Activated CD4-positive, alpha-beta T cell treated with anti-CD3 and anti-CD28 coated beads for 48 hours (primary cell): ENCODE data around the gene EIF2AK2.
"Not testable (repeated sequence)": the region's sequence is repeated elsewhere in the genome, so short reads cannot be mapped to it uniquely, and the experiment has no call there.

Experiments
- DNase-seq: peaks from one replicate; pipeline ENCODE4 v3.0.0-alpha.2; 2020

EIF2AK2 gene

GRCh38 chr2:37156857-37157714 is at the start of gene EIF2AK2:
Gene EIF2AK2 (minus strand): TSS chr2:37156980. CDS start chr2:37147806, 9,174 bp downstream.
- peak; percentile 88 for DNase-seq

DNA sequence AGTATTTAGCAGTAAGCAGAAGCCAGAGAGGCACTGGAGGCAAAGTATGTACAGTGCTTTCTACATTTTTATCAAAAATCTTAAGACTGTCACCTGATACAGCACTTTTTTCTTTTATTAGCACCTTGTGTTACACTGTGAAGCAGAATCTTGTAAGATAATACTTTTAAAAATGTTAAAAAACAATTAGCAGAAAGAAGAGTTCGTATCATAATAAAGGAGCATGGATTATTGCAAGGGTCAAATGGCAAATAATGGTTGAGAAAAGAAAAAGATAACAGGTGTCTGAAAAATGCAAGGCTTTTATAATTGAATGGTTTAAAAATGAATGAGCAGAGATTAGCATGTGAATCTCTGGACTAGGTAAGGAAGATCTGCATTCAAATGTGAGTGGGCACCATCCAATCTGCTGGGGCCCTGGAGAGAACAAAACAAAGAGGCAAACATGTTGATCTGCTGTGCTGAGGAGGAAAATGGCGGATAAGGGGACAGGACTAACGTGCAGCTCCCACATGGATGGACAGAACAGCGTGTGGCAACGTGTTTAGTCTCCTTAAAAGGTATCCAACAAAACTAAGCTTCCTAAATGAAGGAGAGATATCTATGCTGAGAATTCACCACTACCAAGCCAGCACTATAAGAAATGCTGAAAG is 49.0 kb upstream of the EIF2AK2 start:
- DNase-seq = no peak

GRCh38 chr2:37205071-37205661 is 48.4 kb upstream of the EIF2AK2 start:
- not testable (repeated sequence) for DNase-seq

GRCh38 chr2:37203708-37204107 is 46.9 kb upstream of the EIF2AK2 start:
- DNase-seq = no peak

GRCh38 chr2:37201766-37202165 is 45.0 kb upstream of the EIF2AK2 start:
- peak; percentile 27 for DNase-seq

DNA sequence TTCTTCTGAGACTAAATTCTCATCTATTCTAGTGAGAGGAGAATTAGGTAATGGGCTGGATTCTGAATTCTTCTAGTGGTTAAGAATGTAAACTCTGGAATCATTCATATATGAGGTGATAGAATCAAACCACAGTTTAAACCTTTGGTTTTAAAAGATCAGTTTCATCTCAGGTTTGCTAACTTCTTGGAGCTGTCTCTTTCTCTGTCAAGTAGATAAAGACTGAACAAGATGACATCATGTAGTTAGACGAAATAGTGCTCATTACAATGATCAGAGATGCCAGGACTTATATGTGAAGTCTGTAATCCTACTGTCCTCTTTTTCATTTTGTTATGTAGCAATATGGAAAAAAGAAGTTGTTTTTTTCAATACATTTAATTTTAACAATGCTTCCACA is 44.4 kb upstream of the EIF2AK2 start:
- no peak for DNase-seq

DNA sequence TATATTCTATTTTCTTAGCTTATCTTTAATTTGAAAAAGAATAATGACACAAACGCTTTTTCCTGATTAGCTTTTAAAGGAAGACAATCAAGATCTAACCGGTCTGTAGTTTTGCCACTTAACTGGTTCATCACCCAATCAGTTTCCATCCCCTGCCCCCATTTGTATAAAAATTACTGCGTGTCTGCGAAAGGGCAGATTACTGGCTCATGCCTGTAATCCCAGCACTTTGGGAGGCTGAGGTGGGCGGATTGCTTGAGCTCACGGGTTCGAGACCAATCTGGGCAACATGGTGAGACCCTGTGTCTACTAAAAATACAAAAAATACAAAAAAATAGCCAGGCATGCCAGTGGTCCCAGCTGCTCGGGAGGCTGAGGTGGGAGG is 41.9 kb upstream of the EIF2AK2 start:
- DNase-seq = no peak

- peak; percentile 93 for DNase-seq
Measured at GRCh38 chr2:37196320-37197195, 39.8 kb upstream of the EIF2AK2 start, which contains the start of gene CEBPZOS. Gene CEBPZOS (plus strand): TSS chr2:37196496. CDS start chr2:37199705, 3,209 bp downstream.

- not testable (repeated sequence) for DNase-seq
Measured at GRCh38 chr2:37195862-37196319, 39.1 kb upstream of the EIF2AK2 start.

- DNase-seq = no peak
Measured at GRCh38 chr2:37192551-37192950, 35.8 kb upstream of the EIF2AK2 start.

GRCh38 chr2:37191747-37192146 is 35.0 kb upstream of the EIF2AK2 start:
- DNase-seq = no peak

GRCh38 chr2:37191253-37191652 is 34.5 kb upstream of the EIF2AK2 start:
- no peak for DNase-seq

DNA sequence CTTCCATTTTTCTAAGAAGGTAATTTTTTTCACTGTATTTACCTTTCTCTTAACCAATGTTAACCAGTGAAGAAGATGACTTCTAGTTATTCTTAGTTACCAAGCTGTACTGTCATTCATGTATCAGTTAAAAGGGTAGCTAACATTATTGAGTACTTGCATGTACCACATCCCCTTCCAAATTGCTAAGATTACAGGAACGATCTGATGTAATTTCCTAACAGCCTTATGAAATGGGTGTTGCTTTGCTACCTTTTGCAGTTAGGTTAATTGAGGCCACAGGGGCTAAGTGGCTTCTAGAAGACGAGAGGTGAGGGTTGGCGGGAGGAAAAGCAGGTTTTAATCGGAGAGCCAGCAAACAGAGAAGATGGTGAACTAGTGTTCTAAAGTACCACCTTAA is 33.5 kb upstream of the EIF2AK2 start:
- DNase-seq = no peak

GRCh38 chr2:37189452-37190153 is 32.8 kb upstream of the EIF2AK2 start:
- DNase-seq = no peak

- DNase-seq = no peak
Measured at GRCh38 chr2:37188570-37188969, 31.8 kb upstream of the EIF2AK2 start, which contains the start of gene SULT6B1. Gene SULT6B1 (minus strand): TSS chr2:37188670. CDS start chr2:37188640, 30 bp downstream.

- DNase-seq = no peak
Measured at GRCh38 chr2:37181726-37182684, 25.2 kb upstream of the EIF2AK2 start.

GRCh38 chr2:37180640-37181039 is 23.9 kb upstream of the EIF2AK2 start:
- no peak for DNase-seq

- no peak for DNase-seq
Measured at GRCh38 chr2:37180006-37180639, 23.3 kb upstream of the EIF2AK2 start.

DNA sequence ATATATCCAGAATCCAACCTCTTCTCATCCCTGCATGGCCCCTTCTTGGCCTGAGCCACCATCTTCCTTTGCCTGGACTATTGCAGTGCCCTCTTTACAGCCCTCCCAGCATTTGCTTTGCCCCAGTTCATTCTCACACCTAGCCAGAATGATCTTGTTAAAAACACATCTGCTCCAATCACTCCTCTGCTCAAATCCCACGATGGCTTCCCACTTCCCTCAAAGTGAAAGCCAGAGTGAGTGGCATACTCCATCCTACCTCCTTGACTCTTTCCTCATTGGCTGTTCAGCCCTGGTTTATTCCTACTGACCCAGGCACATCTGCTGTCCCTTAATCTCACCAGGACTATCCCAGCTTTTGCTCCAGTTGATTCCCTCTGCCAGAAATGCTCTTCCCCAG is 17.0 kb upstream of the EIF2AK2 start:
- no peak for DNase-seq

GRCh38 chr2:37171624-37171950 is 14.8 kb upstream of the EIF2AK2 start:
- DNase-seq = no peak
